CD14-positive monocyte (primary cell): ENCODE measurements around the gene GUCA1A. TPM values are rescaled to one million over a fixed set of nuclear protein-coding genes. Genes with fewer than 3 reads are reported as not detected.
A peak's percentile ranks its signal among the peaks of the same experiment; 100 is the strongest.

ENCODE experiments used
- DNase-seq, 3 donors: peaks; one replicate each; pipeline ENCODE4 v3.0.0-alpha.2; 2011 to 2022
- H2AFZ ChIP-seq: 2 replicates; pipeline ENCODE4 v1.6.0; 2012; ENCODE audit warnings: mild to moderate bottlenecking, low read depth, low read length, inconsistent platforms; ENCODE audit not compliant: insufficient read depth, poor library complexity, severe bottlenecking
- H3K27ac ChIP-seq, 2 donors: 1 replicate in 1 of 2; 2 replicates in 1 of 2; pipeline ENCODE4 v1.5.1; 2012 to 2013; ENCODE audit warnings: low read length in 2 of 2, control low read depth in 1 of 2, inconsistent platforms in 1 of 2, low read depth in 1 of 2, mild to moderate bottlenecking in 1 of 2
- H3K27me3 ChIP-seq, 2 donors: one replicate each; pipeline versions ENCODE4 v1.6.0 to v1.6.1; 2011 to 2013; ENCODE audit warnings: low read length in 2 of 2; ENCODE audit not compliant: control insufficient read depth in 2 of 2, insufficient read depth in 2 of 2
- H3K36me3 ChIP-seq, 2 donors: replicated peaks in 1 of 2; 1 replicate in 1 of 2; 2 replicates in 1 of 2; pipeline versions ENCODE4 v1.5.1 to v1.6.1; 2012 to 2013; ENCODE audit warnings: low read length in 2 of 2, control low read depth in 1 of 2, inconsistent platforms in 1 of 2, mild to moderate bottlenecking in 1 of 2; ENCODE audit not compliant: insufficient read depth in 2 of 2, control insufficient read depth in 1 of 2
- H3K4me1 ChIP-seq, 2 donors: 1 replicate in 1 of 2; 2 replicates in 1 of 2; pipeline versions ENCODE4 v1.5.1 to v1.6.1; 2012 to 2013; ENCODE audit warnings: low read length in 2 of 2, control low read depth in 1 of 2, inconsistent platforms in 1 of 2, mild to moderate bottlenecking in 1 of 2, moderate library complexity in 1 of 2; ENCODE audit not compliant: insufficient read depth in 2 of 2, control insufficient read depth in 1 of 2
- H3K4me2 ChIP-seq: replicated peaks from 2 replicates; pipeline ENCODE3; 2012; ENCODE audit warnings: low read length, moderate library complexity, mild to moderate bottlenecking; ENCODE audit not compliant: poor library complexity, severe bottlenecking; ENCODE audit errors: extremely low read depth
- H3K4me3 ChIP-seq, 3 experiments: fragments of 200-600 bp in 1 of 3; sonication (generic) in 1 of 3; replicated peaks in 1 of 3; 1 replicate in 2 of 3; 2 replicates in 1 of 3; pipeline ENCODE4 v1.5.1; 2011 to 2013; ENCODE audit warnings: low read length in 3 of 3, mild to moderate bottlenecking in 3 of 3, control low read depth in 2 of 3, low read depth in 2 of 3, inconsistent platforms in 1 of 3, moderate library complexity in 1 of 3
- H3K79me2 ChIP-seq: 2 replicates; pipeline ENCODE4 v1.6.0; 2012; ENCODE audit warnings: mild to moderate bottlenecking, control low read depth, inconsistent platforms, low read length, moderate library complexity; ENCODE audit not compliant: insufficient read depth
- H3K9ac ChIP-seq: 2 replicates; pipeline ENCODE4 v1.6.0; 2017; ENCODE audit warnings: low read length, mild to moderate bottlenecking; ENCODE audit not compliant: insufficient read depth, poor library complexity, severe bottlenecking
- H3K9me3 ChIP-seq, 2 donors: replicated peaks in 1 of 2; 1 replicate in 1 of 2; 2 replicates in 1 of 2; pipeline versions ENCODE4 v1.5.1 to v1.6.1; 2012 to 2013; ENCODE audit warnings: low read length in 2 of 2, control low read depth in 1 of 2; ENCODE audit not compliant: control insufficient read depth in 1 of 2, insufficient read depth in 1 of 2
- H4K20me1 ChIP-seq: 2 replicates; pipeline ENCODE4 v1.6.0; 2012; ENCODE audit warnings: mild to moderate bottlenecking, low read length, control low read depth, moderate library complexity; ENCODE audit not compliant: insufficient read depth
- H3K27ac Mint-ChIP-seq, 7 donors: one replicate each; pipeline ENCODE4 v1.8.0; 2020; ENCODE audit warnings: mild to moderate bottlenecking in 7 of 7, mixed read lengths in 7 of 7, moderate library complexity in 6 of 7, inconsistent platforms in 2 of 7
- H3K27me3 Mint-ChIP-seq, 3 donors: one replicate each; pipeline ENCODE4 v1.8.0; 2021 to 2022; ENCODE audit warnings: low read depth in 3 of 3, mild to moderate bottlenecking in 3 of 3, mixed read lengths in 3 of 3, moderate library complexity in 3 of 3, inconsistent platforms in 1 of 3
- H3K36me3 Mint-ChIP-seq, 2 donors: one replicate each; pipeline ENCODE4 v1.8.0; 2020; ENCODE audit warnings: mixed read lengths in 2 of 2, inconsistent platforms in 1 of 2, mild to moderate bottlenecking in 1 of 2
- H3K4me1 Mint-ChIP-seq: one replicate; pipeline ENCODE4 v1.8.0; 2020; ENCODE audit warnings: mild to moderate bottlenecking, mixed read lengths
- H3K4me3 Mint-ChIP-seq, 2 donors: one replicate each; pipeline ENCODE4 v1.8.0; 2020; ENCODE audit warnings: mild to moderate bottlenecking in 2 of 2, mixed read lengths in 2 of 2, moderate library complexity in 1 of 2
- H3K9me3 Mint-ChIP-seq, 7 donors: one replicate each; pipeline ENCODE4 v1.8.0; 2020 to 2022; ENCODE audit warnings: mixed read lengths in 7 of 7, mild to moderate bottlenecking in 6 of 7, moderate library complexity in 6 of 7, inconsistent platforms in 2 of 7
- CTCF ChIP-seq: fragments of 200-600 bp; IDR thresholded peaks from one replicate; pipeline ENCODE4 v1.8.0; 2022; ENCODE audit warnings: antibody characterized with exemption, mild to moderate bottlenecking
- WGBS: methylation state at CpG from one replicate; pipeline ENCODE4 v1.1.5; 2013; ENCODE audit warnings: missing lambda C conversion rate; ENCODE audit not compliant: insufficient coverage; 5-methylcytosine and 5-hydroxymethylcytosine counted together
- intact Hi-C, 2 donors: fragments of 100-400 bp; cut with micrococcal nuclease; formaldehyde crosslinking; loops; one replicate each; pipeline versions ENCODE4 v1.15.0 to v1.15.1; 2023
- polyA plus RNA-seq, 3 donors: library from polyadenylated mRNA; depleted of rRNA in 1 of 3; unstranded in 2 of 3; stranded (reverse) in 1 of 3; fragments of 300-500 nt in 2 of 3; fragments of >200 nt in 1 of 3; fragmentation: Illumina TruSeq in 2 of 3; gene quantifications; 1 replicate in 2 of 3; 2 replicates in 1 of 3; pipeline ENCODE4 v1.2.3, GENCODE V29; 2012 to 2021

The GUCA1A gene
- polyA plus RNA-seq, 3 donors = not detected

DNA sequence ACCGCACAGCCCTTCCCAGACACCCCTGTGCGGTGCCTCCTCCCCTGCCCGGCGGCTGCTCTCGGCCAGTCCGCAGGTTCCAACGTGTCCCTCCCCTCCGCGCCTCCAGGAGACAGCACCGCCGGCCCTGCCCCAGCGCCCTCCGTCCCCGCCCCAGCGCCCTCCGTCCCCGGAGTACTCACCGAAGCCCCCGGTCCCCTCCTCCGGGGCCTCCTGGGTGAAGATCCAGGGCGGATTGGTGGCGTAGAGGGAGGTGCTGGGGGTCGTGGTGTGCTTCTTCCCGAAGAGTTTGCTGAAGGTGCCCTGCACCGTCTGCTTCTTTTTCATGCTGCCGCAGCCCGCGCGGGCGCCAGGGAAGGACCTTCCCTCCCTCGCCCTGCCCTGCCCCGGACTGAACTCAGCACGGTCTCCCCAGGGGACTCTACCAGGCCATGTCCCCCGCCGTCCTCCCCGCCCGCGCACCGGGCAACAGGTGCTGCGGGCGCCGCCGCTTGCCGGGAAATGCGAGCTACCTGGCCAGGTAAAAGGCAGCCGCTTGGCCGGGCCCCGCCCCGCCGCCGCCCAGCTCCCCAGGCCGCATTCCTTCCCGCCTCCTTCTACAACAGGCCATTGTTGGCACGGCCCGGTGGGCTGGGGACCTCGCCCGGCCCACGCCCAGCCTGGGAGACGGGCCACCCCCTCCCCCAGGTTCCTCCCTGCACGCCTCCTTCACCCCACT is 30.9 kb upstream of the GUCA1A start, which contains the start of gene C6orf132:
TSS of gene C6orf132 (minus strand) at position 503 of the 718 bp plus-strand sequence. CDS start at position 327, 176 bp downstream.
- no peaks in the 10 kb centered on the region for H4K20me1 ChIP-seq
- peaks cover 24 to 28% of the 10 kb centered on the region in 2 donors for H3K4me1 ChIP-seq
- no peaks in the 10 kb centered on the region for H3K9me3 ChIP-seq
- H3K36me3 ChIP-seq = no peaks in the 10 kb centered on the region
- intact Hi-C loops = no loop called here
- peaks cover 0 to 3% (median 0%) of the 10 kb centered on the region in 7 donors for H3K9me3 Mint-ChIP-seq
- 2% methylated on average over 44 of the region's 60 CpGs for WGBS
- peaks cover 0 to 5% of the 10 kb centered on the region in 2 donors for H3K36me3 Mint-ChIP-seq
- peak within 1 kb of the TSS; percentile 95 for H3K4me2 ChIP-seq
- H3K27ac Mint-ChIP-seq = peak within 1 kb of the TSS in 1 of 7 donors; percentile 47
- peak within 1 kb of the TSS; percentile 25 to 78 (median 27) for H3K4me3 ChIP-seq
- H3K79me2 ChIP-seq = no peaks in the 10 kb centered on the region
- H3K27me3 Mint-ChIP-seq = peaks cover 20 to 39% (median 36%) of the 10 kb centered on the region in 3 donors
- TF ChIP-seq CTCF = no peak
- H3K27me3 ChIP-seq = peaks cover 0 to 30% of the 10 kb centered on the region in 2 donors
- peak within 1 kb of the TSS; percentile 51 for H3K9ac ChIP-seq
- H3K27ac ChIP-seq = no peak within 1 kb of the TSS
- DNase-seq = peak in 2 of 3 donors; percentile 40 to 47
- peak within 1 kb of the TSS; percentile 75 to 95 for H3K4me3 Mint-ChIP-seq
- H2AFZ ChIP-seq = peak within 1 kb of the TSS; percentile 79
- H3K4me1 Mint-ChIP-seq = peaks cover 25% of the 10 kb centered on the region

DNA sequence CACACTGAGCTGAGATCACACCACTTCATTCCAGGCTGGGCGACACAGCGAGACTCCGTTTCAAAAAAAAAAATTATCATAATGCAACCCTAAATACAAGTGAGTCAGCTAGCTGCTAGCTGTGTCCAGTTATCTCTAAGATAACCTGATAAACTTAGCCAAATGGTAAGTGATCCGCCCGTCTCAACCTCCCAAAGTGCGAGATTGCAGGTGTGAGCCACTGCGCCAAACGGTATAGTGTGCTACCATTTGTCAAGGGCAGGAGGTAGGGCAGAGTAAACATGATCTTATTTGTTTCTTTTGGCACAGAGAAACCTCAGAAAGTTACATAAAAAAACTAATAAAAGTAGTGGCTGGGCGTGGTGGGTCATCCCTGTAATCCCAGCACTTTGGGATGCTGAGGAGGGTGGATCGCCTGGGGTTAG is 26.0 kb upstream of the GUCA1A start:
- H3K27me3 ChIP-seq = peaks cover 0 to 15% of the 10 kb centered on the region in 2 donors
- Mint-ChIP-seq H3K9me3 (peaks cover 0 to 3% (median 0%) of the 10 kb centered on the region in 7 donors), H3K4me3 (no peak overlapping the region), H3K27ac (no peak overlapping the region), H3K27me3 (peaks cover 16 to 27% (median 26%) of the 10 kb centered on the region in 3 donors), H3K4me1 (peaks cover 12% of the 10 kb centered on the region), H3K36me3 (peaks cover 0 to 3% of the 10 kb centered on the region in 2 donors)
- H4K20me1 ChIP-seq = no peaks in the 10 kb centered on the region
- intact Hi-C loops = no loop called here
- no peak overlapping the region for H3K27ac ChIP-seq
- TF ChIP-seq CTCF = no peak
- H3K36me3 ChIP-seq = no peaks in the 10 kb centered on the region
- no peak overlapping the region for H2AFZ ChIP-seq
- no peaks in the 10 kb centered on the region for H3K79me2 ChIP-seq
- no peak for DNase-seq
- no peak overlapping the region for H3K4me2 ChIP-seq
- no peaks in the 10 kb centered on the region for H3K9me3 ChIP-seq
- no peak overlapping the region for H3K4me3 ChIP-seq
- 97% methylated on average over 6 of the region's 10 CpGs for WGBS
- no peak overlapping the region for H3K9ac ChIP-seq
- peaks cover 10% of the 10 kb centered on the region in 2 donors for H3K4me1 ChIP-seq
